ENCODE results near the gene ZDHHC14. TPM values are rescaled to one million over a fixed set of nuclear protein-coding genes. Genes with fewer than 3 reads are reported as not detected.

The ZDHHC14 gene
- total RNA-seq, 2 donors from 2014 or later: 3.6 to 5.2 TPM

DNA sequence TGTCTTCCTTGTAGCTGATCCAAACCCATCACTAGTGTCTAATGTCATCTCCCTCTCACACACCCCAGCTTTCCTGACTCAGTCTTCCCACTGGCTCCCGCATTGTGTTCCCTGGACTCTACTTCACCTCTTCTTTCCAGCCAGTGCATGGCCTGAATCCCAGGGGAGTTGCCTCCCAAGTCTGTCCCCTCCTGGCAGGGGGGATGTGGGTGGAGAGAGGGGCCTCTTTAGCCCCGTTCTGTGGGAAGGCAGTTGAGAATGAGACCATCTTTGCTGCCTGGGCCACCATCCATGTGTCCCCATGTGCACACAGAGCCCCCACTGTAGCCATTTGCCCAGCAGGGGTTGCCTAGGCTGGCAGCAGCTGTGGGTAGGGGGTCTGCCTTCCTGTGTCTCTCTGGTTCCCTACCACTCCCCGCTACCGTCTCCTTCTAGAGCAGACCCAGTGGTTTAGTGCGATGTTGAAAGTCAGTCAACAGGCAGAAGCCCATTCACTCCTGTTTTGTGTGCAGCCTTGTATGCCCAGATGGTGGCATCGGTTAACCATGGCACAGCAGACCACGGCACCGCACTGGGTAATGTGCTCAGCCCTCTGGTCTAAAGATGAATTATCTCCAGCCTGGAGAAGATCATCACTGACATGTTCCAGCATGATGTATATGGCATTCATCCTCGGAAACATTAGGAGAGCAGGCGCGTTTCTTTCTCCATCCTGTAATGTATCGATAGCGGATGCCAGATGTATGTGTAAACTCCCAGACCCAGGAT, 263.2 kb downstream of the ZDHHC14 start:
- Mint-ChIP-seq H3K4me1 (peaks cover 12% of the 10 kb centered on the region), H3K27ac (no peak overlapping the region), H3K4me3 (no peak overlapping the region), H3K36me3 (ENCODE audit: low read depth) (peaks cover 2% of the 10 kb centered on the region), H3K27me3 (no peaks in the 10 kb centered on the region)
- ATAC-seq (no peak), DNase-seq (no peak)
- no peaks in the 10 kb centered on the region for H3K9me3 ChIP-seq (ENCODE audit: control insufficient read depth, low read length, poor library complexity, severe bottlenecking)

DNA sequence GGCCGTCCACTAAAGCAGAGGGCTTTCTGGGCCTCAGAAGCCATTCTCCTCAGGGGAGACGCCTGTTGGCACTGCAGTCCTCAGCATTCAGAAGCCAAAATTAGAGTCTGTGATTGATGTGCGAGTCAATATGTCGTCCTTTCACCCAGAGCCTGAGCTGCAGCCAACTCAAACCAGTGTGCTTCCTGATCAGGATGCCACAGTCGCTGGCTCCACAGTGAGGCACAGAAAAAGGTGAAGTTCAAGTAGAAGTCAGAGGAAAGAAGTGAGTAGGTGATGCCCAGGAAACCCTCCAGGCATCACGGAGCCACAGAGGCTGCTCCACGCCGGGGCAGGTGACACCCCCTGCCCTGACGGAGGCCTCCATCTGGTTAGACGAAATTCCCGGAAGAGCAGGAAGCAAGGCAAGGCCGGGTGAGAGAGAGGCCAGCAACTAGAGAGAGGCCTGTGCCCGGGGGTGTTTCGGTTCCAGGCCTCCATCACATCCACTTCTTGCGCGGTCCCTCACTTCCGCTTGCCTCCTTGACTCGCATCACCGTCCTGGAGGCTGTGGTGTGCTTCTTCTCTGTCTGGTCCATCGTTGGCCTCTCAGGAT, 264.3 kb downstream of the ZDHHC14 start:
- H3K36me3 Mint-ChIP-seq (ENCODE audit: low read depth): peaks cover 2% of the 10 kb centered on the region
- no peak for DNase-seq
- no peaks in the 10 kb centered on the region for H3K27me3 Mint-ChIP-seq
- no peak overlapping the region for H3K4me3 Mint-ChIP-seq
- no peaks in the 10 kb centered on the region for H3K9me3 ChIP-seq (ENCODE audit: control insufficient read depth, low read length, poor library complexity, severe bottlenecking)
- ATAC-seq: no peak
- peaks cover 7% of the 10 kb centered on the region for H3K4me1 Mint-ChIP-seq
- no peak overlapping the region for H3K27ac Mint-ChIP-seq

DNA sequence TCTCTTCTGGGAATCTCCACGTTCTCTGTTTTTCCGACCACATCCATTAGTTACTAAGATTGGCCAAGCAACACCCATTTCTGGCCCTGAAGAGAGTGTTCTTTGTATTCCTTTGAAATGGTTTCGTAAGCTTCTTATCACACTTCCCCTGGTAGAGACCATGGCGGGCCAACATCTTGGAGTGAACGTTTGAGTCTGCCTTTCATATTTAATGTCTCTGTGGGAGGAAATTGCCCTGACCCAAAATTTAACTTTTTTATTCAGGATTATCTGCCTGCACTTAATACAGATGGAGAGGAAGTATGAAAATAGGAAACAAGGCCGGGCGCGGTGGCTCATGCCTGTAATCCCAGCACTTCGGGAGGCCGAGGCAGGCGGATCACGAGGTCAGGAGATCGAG, 265.0 kb downstream of the ZDHHC14 start:
- no peak overlapping the region for H3K27ac Mint-ChIP-seq

DNA sequence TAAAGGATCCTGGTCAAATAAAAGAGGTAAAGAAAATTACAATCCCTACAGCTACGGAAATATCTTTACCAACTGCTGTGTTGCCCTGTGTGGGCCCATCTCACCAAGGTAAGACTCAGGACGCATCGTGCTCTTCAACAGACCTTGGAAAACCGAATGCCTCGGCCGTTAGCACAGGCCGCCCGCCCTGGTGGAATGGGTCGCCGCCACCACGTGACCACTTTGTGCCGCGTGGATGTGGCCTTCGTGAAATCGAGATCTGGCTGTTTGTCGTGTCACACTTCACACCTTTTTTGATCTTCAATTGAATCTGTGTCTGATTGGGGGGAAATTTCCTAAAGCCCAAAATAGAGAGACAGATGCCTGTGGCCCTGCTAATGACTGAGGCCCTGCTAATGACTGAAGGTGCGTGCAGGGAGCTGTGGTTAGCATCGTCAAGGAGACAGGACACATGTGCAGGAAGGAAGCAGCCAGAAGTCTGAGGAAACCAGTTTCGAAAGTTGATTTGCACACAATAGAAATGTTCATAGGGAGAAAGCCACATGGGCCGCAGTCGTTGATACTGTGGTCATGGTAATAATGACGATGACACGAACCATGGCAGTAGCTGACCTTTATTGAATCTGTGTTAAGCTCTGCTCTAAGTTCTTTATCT, 266.4 kb downstream of the ZDHHC14 start:
- ATAC-seq (no peak), DNase-seq (no peak)
- Mint-ChIP-seq H3K27ac (no peak overlapping the region), H3K36me3 (ENCODE audit: low read depth) (peaks cover 3% of the 10 kb centered on the region), H3K27me3 (no peaks in the 10 kb centered on the region), H3K4me3 (peak overlapping the region; percentile 7), H3K4me1 (peaks cover 7% of the 10 kb centered on the region)
- H3K9me3 ChIP-seq (ENCODE audit: control insufficient read depth, low read length, poor library complexity, severe bottlenecking): no peaks in the 10 kb centered on the region

More for the DNA sequence above, 265.0 kb downstream of the ZDHHC14 start:
- Mint-ChIP-seq H3K36me3 (ENCODE audit: low read depth) (peaks cover 2% of the 10 kb centered on the region), H3K27me3 (no peaks in the 10 kb centered on the region), H3K4me1 (peaks cover 7% of the 10 kb centered on the region), H3K4me3 (no peak overlapping the region)
- DNase-seq: no peak
- no peaks in the 10 kb centered on the region for H3K9me3 ChIP-seq (ENCODE audit: control insufficient read depth, low read length, poor library complexity, severe bottlenecking)
- no peak for ATAC-seq

DNA sequence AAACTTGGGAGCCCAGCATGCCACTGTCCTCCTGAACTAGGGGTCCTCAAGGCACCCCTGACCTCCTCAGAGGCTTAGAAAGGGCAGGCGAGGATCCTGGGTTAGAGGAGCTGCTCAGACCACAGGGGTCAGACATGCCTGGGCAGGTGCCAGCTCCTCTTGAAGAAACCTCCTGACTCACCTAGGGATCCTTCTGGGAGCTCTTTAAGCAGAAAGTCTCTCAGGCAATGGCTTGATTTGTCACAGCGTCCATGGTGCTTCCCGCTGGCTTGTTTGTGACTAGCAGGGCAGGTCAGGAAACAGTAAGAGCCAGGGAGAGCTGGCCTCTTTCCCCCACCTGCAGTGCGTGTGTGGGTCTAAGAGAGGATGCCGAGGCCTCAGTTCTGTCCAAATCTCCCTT, 267.6 kb downstream of the ZDHHC14 start:
- DNase-seq (no peak), ATAC-seq (no peak)
- H3K4me3 Mint-ChIP-seq: no peak overlapping the region
- H3K9me3 ChIP-seq (ENCODE audit: control insufficient read depth, low read length, poor library complexity, severe bottlenecking): no peaks in the 10 kb centered on the region
- H3K27ac Mint-ChIP-seq: no peak overlapping the region
- peaks cover 7% of the 10 kb centered on the region for H3K36me3 Mint-ChIP-seq (ENCODE audit: low read depth)
- peaks cover 7% of the 10 kb centered on the region for H3K4me1 Mint-ChIP-seq
- no peaks in the 10 kb centered on the region for H3K27me3 Mint-ChIP-seq

DNA sequence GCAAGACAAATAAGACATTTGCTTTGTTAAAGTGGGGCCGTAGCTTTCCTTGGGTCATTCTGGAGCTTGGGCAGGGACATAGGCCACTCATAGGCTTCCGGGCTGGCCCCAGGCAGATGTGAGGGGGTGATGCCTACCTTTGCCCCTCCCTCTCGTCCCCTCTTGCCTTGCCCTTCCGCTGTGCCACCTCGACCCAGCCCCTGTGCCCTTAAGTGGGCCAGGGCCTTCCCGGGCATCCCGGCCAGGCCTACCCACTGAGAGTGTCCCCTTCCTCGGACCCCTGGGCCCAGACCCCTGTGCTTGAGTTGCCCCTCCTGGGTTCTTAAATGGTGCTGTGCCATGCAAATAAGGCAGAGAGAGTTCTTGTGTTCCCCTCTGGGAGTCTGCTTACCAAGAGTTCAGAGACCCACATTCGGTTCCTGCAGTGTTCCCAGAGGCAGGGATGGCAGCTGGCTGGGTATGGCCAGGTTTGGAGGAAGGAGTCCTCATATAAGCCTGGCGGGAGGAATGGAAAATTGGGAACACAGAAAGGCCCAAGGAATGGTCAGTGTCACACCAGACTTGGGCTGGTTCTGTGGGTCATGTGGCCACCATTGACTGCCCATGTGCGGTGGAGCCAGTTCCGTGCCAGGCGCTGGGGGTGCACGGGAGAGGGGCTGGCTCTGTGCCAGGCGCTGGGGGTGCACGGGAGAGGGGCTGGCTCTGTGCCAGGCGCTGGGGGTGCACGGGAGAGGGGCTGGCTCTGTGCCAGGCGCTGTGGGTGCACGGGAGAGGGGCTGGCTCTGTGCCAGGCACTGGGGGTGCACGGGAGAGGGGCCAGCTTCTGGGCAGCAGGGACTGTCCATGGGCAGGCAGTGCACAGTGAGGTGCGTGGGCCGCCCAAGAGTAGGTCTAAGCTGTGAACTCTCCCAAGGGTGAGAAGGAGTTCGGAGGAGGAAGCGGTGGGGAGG, 268.6 kb downstream of the ZDHHC14 start:
- Mint-ChIP-seq H3K27me3 (no peaks in the 10 kb centered on the region), H3K4me3 (no peak overlapping the region), H3K36me3 (ENCODE audit: low read depth) (peaks cover 7% of the 10 kb centered on the region), H3K4me1 (peaks cover 4% of the 10 kb centered on the region), H3K27ac (no peak overlapping the region)
- ATAC-seq (no peak), DNase-seq (no peak)
- H3K9me3 ChIP-seq (ENCODE audit: control insufficient read depth, low read length, poor library complexity, severe bottlenecking): no peaks in the 10 kb centered on the region

DNA sequence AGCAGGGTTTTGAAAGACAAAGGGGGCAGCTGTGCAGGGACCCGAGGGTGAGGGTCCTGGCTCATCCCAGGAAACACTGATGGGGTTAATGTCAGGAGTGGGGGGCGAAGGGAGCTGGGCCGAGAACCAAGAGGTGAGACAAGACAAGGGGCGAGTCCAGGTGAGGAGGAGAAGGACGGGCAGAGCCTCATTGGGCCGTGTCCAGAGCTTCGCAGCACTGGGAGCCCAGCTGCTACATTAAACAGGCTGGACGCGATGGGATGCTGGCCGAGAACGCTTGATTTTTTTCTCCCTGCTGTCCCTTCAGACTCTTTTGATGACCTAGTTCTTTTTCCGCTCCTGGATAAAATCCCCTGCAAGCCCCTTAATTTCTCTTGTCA, 269.3 kb downstream of the ZDHHC14 start:
- DNase-seq (no peak), ATAC-seq (no peak)
- Mint-ChIP-seq H3K36me3 (ENCODE audit: low read depth) (peaks cover 7% of the 10 kb centered on the region), H3K27me3 (no peaks in the 10 kb centered on the region), H3K27ac (no peak overlapping the region), H3K4me1 (peaks cover 4% of the 10 kb centered on the region), H3K4me3 (no peak overlapping the region)
- H3K9me3 ChIP-seq (ENCODE audit: control insufficient read depth, low read length, poor library complexity, severe bottlenecking): no peaks in the 10 kb centered on the region

DNA sequence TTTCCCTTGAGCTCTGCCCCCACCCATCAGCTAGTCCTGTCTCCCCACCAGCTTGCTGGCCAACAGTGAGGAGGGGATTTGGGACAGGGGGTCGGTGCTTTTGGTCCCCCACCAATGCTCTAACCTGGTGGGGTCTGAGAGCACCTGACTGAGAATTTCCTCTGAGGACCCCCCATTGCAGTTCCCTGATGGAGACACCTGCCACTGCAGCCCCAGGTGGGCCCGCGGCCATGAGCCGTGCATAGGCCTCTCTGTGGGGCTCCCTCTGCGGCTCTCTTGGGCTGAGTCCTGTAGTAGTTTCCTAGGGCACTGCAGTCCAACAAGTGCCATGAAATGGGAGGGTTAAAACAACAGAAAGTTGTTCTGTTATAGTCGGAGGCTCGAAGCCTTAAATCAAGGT, 269.8 kb downstream of the ZDHHC14 start:
- no peaks in the 10 kb centered on the region for H3K9me3 ChIP-seq (ENCODE audit: control insufficient read depth, low read length, poor library complexity, severe bottlenecking)
- Mint-ChIP-seq H3K4me3 (no peak overlapping the region), H3K27me3 (no peaks in the 10 kb centered on the region), H3K36me3 (ENCODE audit: low read depth) (peaks cover 7% of the 10 kb centered on the region), H3K4me1 (peaks cover 3% of the 10 kb centered on the region), H3K27ac (no peak overlapping the region)
- no peak for ATAC-seq
- DNase-seq: no peak

DNA sequence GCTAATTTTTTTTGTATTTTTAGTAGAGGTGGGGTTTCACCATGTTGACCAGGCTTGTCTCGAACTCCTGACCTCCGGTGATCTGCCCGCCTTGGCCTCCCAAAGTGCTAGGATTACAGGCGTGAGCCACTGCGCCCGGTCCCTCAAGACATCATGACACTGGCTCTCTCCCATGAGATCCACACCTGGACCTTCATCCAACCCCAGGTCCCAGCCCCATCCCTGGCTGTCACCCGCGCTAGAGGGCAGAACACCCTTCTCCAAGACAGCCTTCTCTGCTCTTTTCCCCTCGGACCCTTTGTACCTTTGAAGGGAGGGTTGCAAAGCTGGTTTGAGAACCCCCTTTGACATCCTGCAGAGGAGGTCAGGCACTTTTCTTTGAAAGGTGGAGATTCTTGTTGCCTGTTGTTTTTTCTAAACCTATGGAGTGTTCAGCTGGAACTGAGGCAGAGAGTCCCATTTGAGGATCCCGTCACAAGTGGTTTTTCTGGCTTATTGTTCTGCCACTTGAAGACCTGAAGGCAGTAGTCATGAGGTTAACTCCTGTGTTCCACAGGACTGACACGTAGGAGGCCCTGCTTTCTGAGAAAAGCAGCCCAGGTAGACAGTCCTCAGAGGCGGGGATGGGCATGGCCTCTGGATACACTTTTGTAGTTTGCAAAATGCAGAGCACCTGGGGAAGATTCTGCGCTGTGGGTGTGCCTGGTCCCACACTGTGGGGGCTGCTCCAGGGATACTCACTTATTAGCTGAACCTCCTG, 270.9 kb downstream of the ZDHHC14 start:
- H3K9me3 ChIP-seq (ENCODE audit: control insufficient read depth, low read length, poor library complexity, severe bottlenecking): no peaks in the 10 kb centered on the region
- Mint-ChIP-seq H3K27ac (no peak overlapping the region), H3K4me3 (no peak overlapping the region), H3K36me3 (ENCODE audit: low read depth) (peaks cover 7% of the 10 kb centered on the region), H3K27me3 (no peaks in the 10 kb centered on the region), H3K4me1 (peaks cover 3% of the 10 kb centered on the region)
- no peak for ATAC-seq
- DNase-seq: no peak

DNA sequence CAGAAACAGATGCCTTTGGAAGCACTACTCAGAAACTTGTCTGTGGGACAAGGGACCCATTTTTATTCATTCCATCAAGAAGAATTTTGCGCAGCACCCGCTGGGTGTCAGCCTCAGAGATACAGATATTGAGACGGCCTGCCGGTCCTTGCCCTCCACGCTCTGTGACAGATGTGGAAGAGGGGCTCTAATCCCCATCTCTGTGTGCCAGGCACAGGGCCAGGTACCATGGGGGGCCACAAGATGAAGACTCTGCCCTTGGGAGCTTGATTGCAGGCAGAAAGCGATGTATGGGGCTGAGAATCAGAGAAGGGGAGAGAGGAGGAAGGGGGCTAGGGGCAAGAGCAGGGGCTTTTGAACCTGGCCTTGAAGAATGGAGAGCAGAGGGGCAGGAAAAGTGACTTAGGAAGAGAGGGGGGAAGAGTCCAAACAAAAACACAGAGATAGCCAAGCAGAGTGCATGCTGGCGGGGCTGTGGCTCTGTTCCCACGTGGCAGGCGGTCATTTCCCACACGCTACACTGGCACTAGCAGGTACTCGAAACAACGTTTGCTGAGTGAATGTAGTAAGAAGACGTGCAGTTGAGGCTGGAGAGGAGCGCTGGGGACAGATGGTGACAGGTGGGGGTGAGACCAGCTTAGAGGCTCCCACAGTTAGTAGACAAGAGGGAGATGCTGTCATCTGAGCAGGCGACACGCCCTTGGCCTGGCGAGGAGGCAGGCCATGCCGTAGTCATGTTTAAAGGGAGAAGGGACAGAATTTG, 271.8 kb downstream of the ZDHHC14 start:
- DNase-seq (no peak), ATAC-seq (no peak)
- H3K27me3 Mint-ChIP-seq: no peaks in the 10 kb centered on the region
- no peak overlapping the region for H3K4me3 Mint-ChIP-seq
- H3K27ac Mint-ChIP-seq: no peak overlapping the region
- H3K36me3 Mint-ChIP-seq (ENCODE audit: low read depth): peaks cover 7% of the 10 kb centered on the region
- H3K4me1 Mint-ChIP-seq: no peaks in the 10 kb centered on the region
- no peaks in the 10 kb centered on the region for H3K9me3 ChIP-seq (ENCODE audit: control insufficient read depth, low read length, poor library complexity, severe bottlenecking)

DNA sequence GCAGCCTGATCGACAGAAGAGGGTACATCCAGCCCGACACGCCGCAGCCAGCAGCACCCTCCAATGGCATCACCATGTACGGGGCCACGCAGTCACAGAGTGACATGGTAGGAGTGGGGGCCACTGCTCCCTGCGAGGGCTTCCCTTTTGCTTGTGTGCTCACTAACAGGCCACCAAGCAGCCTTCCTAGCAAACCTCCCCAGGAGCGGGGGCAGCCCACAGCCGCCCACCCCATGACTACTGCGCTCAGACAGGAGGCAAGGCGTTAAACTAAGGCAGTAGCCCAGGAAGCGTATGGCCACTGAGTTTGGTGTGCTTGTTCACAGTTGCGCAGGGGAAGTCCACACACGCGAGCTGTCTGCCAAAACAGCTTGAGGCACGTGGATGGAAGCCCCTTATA, 272.5 kb downstream of the ZDHHC14 start:
- H3K4me1 Mint-ChIP-seq: peaks cover under 1% of the 10 kb centered on the region
- H3K27ac Mint-ChIP-seq: no peak overlapping the region
- ATAC-seq (no peak), DNase-seq (no peak)
- H3K4me3 Mint-ChIP-seq: no peak overlapping the region
- H3K27me3 Mint-ChIP-seq: no peaks in the 10 kb centered on the region
- peaks cover 7% of the 10 kb centered on the region for H3K36me3 Mint-ChIP-seq (ENCODE audit: low read depth)
- no peaks in the 10 kb centered on the region for H3K9me3 ChIP-seq (ENCODE audit: control insufficient read depth, low read length, poor library complexity, severe bottlenecking)

DNA sequence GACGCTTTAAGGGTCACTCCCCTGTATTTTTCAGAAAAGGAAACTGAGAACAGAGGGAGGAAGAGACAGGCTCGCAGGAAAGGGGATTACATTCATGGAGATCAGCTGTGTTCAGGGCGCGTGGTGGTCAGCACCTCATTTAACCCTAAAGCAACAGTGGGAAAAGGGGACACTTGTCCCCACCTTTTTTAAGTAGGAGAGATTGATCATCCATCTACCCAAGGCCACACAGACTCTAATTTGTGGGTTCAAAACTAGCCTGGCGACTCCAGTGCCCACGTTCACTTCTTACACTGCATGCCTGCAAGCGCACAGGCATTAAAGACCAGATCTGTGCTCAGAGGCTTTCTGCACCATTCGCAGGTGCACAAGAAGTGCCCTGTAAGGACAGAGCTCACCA, 274.1 kb downstream of the ZDHHC14 start:
- no peaks in the 10 kb centered on the region for H3K9me3 ChIP-seq (ENCODE audit: control insufficient read depth, low read length, poor library complexity, severe bottlenecking)
- H3K36me3 Mint-ChIP-seq (ENCODE audit: low read depth): peaks cover 4% of the 10 kb centered on the region
- ATAC-seq (no peak), DNase-seq (no peak)
- no peaks in the 10 kb centered on the region for H3K27me3 Mint-ChIP-seq
- peaks cover 2% of the 10 kb centered on the region for H3K4me1 Mint-ChIP-seq
- H3K27ac Mint-ChIP-seq: no peak overlapping the region
- no peak overlapping the region for H3K4me3 Mint-ChIP-seq

Data from T-helper 17 cell (primary cell).